ENCODE measurements around the gene MINDY3. TPM values are rescaled to one million over a fixed set of nuclear protein-coding genes. Genes with fewer than 3 reads are reported as not detected.

Gene MINDY3
- total RNA-seq, 1 experiment from 2014 or later = 10.4 TPM

DNA sequence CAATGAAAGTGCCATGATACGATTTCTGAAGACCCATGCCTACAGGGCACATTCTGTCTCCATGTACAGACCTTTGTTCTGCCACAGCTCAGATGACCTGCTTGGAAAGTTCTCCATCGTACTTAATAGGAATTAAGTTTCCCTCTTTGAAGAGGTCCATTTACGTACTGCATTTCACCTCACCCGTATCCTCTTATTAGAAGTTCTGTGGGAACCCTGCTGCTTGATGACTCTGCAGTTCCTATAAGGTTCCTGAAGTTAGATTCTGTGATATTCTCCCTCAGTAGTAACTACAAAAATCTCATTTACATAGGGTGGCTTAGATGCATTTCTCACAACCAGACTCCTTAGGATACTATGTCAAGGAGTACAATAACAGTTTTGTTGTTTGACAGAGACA is 50.9 kb downstream of the MINDY3 start:
- no peaks in the 10 kb centered on the region for H3K9me3 ChIP-seq (ENCODE audit: control insufficient read depth, insufficient read depth, low read depth, low read length)
- H3K27me3 ChIP-seq (ENCODE audit: control insufficient read depth, insufficient read depth, low read length) = no peaks in the 10 kb centered on the region
- no peaks in the 10 kb centered on the region for H3K36me3 ChIP-seq (ENCODE audit: control insufficient read depth, insufficient read depth, low read length)
- BruUV-seq (replicated peaks) = no TSS peak
- in situ Hi-C loops (cut with HindIII; ENCODE audit: low pct_unique_long_range_greater_than_20kb, low sequenced_read_pairs) (no loop called here), intact Hi-C loops (cut with micrococcal nuclease; ENCODE audit: unreplicated experiment) (no loop called here)
- TF ChIP-seq POLR2AphosphoS5 (IDR thresholded peaks at IDR 0.05; ENCODE audit: low read depth, low read length) = no peak
- TF ChIP-seq TCF7L2 (IDR thresholded peaks at IDR 0.05; ENCODE audit: low read depth, low read length) = no peak
- TF ChIP-seq CTCF (IDR thresholded peaks at IDR 0.05) = no peak
- no peak for TF ChIP-seq SIN3A (IDR thresholded peaks at IDR 0.05; ENCODE audit: borderline replicate concordance, insufficient read depth, low read depth, low read length)
- TF ChIP-seq REST (IDR thresholded peaks at IDR 0.05; ENCODE audit: insufficient read depth in 1 of 2, low read depth in 2 of 2, low read length in 1 of 2) = no peak
- no peak for ATAC-seq
- DNase-seq (ENCODE audit: low read depth, low spot score) = no peak
- H3K27ac ChIP-seq (ENCODE audit: low read length) = no peak overlapping the region
- POLR2A ChIA-PET = no interaction called here
- CTCF ChIA-PET = no interaction called here
- H3K4me3 ChIP-seq (ENCODE audit: low read depth in 2 of 2, low read length in 2 of 2) = no peak overlapping the region
- H3K4me1 ChIP-seq (ENCODE audit: control insufficient read depth, insufficient read depth, low read length) = no peaks in the 10 kb centered on the region

- ATAC-seq = no peak
- POLR2A ChIA-PET = no interaction called here
- intact Hi-C loops (cut with micrococcal nuclease; ENCODE audit: unreplicated experiment) = no loop called here
- TF ChIP-seq REST (IDR thresholded peaks at IDR 0.05; ENCODE audit: insufficient read depth in 1 of 2, low read depth in 2 of 2, low read length in 1 of 2) (no peak), CTCF (IDR thresholded peaks at IDR 0.05) (no peak), POLR2AphosphoS5 (IDR thresholded peaks at IDR 0.05; ENCODE audit: low read depth, low read length) (no peak), TCF7L2 (IDR thresholded peaks at IDR 0.05; ENCODE audit: low read depth, low read length) (no peak), SIN3A (IDR thresholded peaks at IDR 0.05; ENCODE audit: borderline replicate concordance, insufficient read depth, low read depth, low read length) (no peak)
- no peaks in the 10 kb centered on the region for H3K27me3 ChIP-seq (ENCODE audit: control insufficient read depth, insufficient read depth, low read length)
- H3K4me3 ChIP-seq (ENCODE audit: low read depth in 2 of 2, low read length in 2 of 2) = no peak overlapping the region
- BruUV-seq (replicated peaks) = no TSS peak
- CTCF ChIA-PET = no interaction called here
- no peaks in the 10 kb centered on the region for H3K9me3 ChIP-seq (ENCODE audit: control insufficient read depth, insufficient read depth, low read depth, low read length)
- no peaks in the 10 kb centered on the region for H3K36me3 ChIP-seq (ENCODE audit: control insufficient read depth, insufficient read depth, low read length)
- H3K27ac ChIP-seq (ENCODE audit: low read length) = no peak overlapping the region
- in situ Hi-C loops (cut with HindIII; ENCODE audit: low pct_unique_long_range_greater_than_20kb, low sequenced_read_pairs) = no loop called here
- H3K4me1 ChIP-seq (ENCODE audit: control insufficient read depth, insufficient read depth, low read length) = no peaks in the 10 kb centered on the region
- no peak for DNase-seq (ENCODE audit: low read depth, low spot score)
Measured at GRCh38 chr10:15808204-15808797, 52.0 kb downstream of the MINDY3 start.

Measured in Panc1 (cell line).